ENCODE data around the gene CBX4. TPM values are rescaled to one million over a fixed set of nuclear protein-coding genes. Genes with fewer than 3 reads are reported as not detected.

Gene CBX4
- total and polyA plus RNA-seq, 2 of the 4 experiments (the other 2 are of a cell fraction), result 3.2 to 9.4 TPM

DNA sequence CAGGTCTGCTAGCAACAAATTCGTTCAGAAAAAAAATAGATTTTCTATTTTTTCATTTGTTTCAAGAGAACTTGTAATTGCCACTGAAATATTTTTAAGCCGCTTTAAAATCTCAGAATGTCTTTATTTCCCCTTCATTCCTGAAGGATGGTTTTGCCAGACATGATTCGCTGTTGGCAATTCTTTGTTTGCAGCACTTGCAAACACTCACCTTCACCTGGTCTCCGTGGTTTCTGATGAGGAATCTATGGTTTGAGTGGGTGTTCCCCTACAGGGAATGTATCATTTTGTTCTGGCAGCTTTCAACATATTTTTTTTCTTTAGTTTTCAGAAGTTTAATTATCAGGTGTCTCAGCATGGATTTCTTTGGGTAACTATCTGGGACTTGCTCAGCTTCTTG is 36.3 kb upstream of the CBX4 start:
- no peaks in the 10 kb centered on the region for H4K20me1 ChIP-seq (ENCODE audit: insufficient read depth, low read length)
- no peak overlapping the region for H2AFZ ChIP-seq (replicated peaks; ENCODE audit: low read length, poor library complexity)
- H2AK9ac ChIP-seq (replicated peaks; ENCODE audit: low read depth, low read length, poor library complexity), result no peak overlapping the region
- no peak overlapping the region for H3K56ac ChIP-seq (ENCODE audit: extremely low read depth, insufficient read depth, low read length)
- no CpG with 5 or more reads among the region's 4 CpGs for WGBS, 2 experiments (ENCODE audit: extremely low coverage in 2 of 2, insufficient read length in 1 of 2)
- ChIA-PET CTCF (interaction anchor here (0.7 kb wide), 1 partner anchor 135 kb away, joined by 4 read pairs; no protein-coding TSS in a partner anchor), POLR2A (ENCODE audit: unreplicated experiment) (no interaction called here)
- no peak overlapping the region for H4K91ac ChIP-seq (ENCODE audit: insufficient read depth, low read depth, low read length)
- BruUV-seq (replicated peaks), result no TSS peak
- no peak overlapping the region for H3K27ac ChIP-seq (ENCODE audit: insufficient read depth, low read length)
- no peaks in the 10 kb centered on the region for H3K36me3 ChIP-seq (ENCODE audit: control insufficient read depth, insufficient read depth, low read length)
- H3K14ac ChIP-seq (replicated peaks; ENCODE audit: low read depth, low read length), result no peak overlapping the region
- intact Hi-C loops (cut with micrococcal nuclease), result no loop called here
- H2AK5ac ChIP-seq (ENCODE audit: low read depth, low read length), result no peak overlapping the region
- H2BK120ac ChIP-seq (ENCODE audit: low read depth, low read length), result no peak overlapping the region
- no peak overlapping the region for H2BK5ac ChIP-seq (ENCODE audit: low read depth, low read length, poor library complexity, severe bottlenecking)
- no peaks in the 10 kb centered on the region for H3K9me1 ChIP-seq (ENCODE audit: insufficient read depth, low read length)
- H3K18ac ChIP-seq (ENCODE audit: low read depth, low read length), result no peak overlapping the region
- no peak overlapping the region for H2BK15ac ChIP-seq (ENCODE audit: low read depth, low read length)
- H2BK20ac ChIP-seq (ENCODE audit: low read depth, low read length), result no peak overlapping the region
- no peak overlapping the region for H3K9ac ChIP-seq (ENCODE audit: low read depth, low read length)
- DNase-seq (no peak), ATAC-seq (ENCODE audit: low read depth) (no peak)
- in situ Hi-C loops (cut with MboI; ENCODE audit: low sequenced_read_pairs), result no loop called here
- no peaks in the 10 kb centered on the region for H3K4me1 ChIP-seq (ENCODE audit: control insufficient read depth, insufficient read depth, low read length)
- H3K4me3 ChIP-seq (ENCODE audit: insufficient read depth, low read depth, low read length), result no peak overlapping the region
- H3K4ac ChIP-seq (ENCODE audit: low read depth, low read length), result no peak overlapping the region
- H3K23ac ChIP-seq (ENCODE audit: low read depth, low read length), result no peak overlapping the region
- H3K79me1 ChIP-seq (ENCODE audit: low read depth in 1 of 2, low read length in 2 of 2), result no peaks in the 10 kb centered on the region
- no peak overlapping the region for H4K8ac ChIP-seq (ENCODE audit: low read depth in 2 of 2, low read length in 2 of 2)
- no peak overlapping the region for H4K5ac ChIP-seq (ENCODE audit: low read depth, low read length)
- dilution Hi-C loops (cut with HindIII; ENCODE audit: low sequenced_read_pairs, unreplicated experiment), result no loop called here
- no peaks in the 10 kb centered on the region for H3K9me3 ChIP-seq (ENCODE audit: control insufficient read depth, insufficient read depth, low read length)
- peaks cover 34% of the 10 kb centered on the region for H3K27me3 ChIP-seq (ENCODE audit: control insufficient read depth, insufficient read depth, low read length)
- TF ChIP-seq RFX5 (IDR thresholded peaks at IDR 0.05; ENCODE audit: low read depth, low read length), result no peak
- no peak for TF ChIP-seq RAD21 (IDR thresholded peaks at IDR 0.05; ENCODE audit: low read length)
- TF ChIP-seq, protein P1, sequence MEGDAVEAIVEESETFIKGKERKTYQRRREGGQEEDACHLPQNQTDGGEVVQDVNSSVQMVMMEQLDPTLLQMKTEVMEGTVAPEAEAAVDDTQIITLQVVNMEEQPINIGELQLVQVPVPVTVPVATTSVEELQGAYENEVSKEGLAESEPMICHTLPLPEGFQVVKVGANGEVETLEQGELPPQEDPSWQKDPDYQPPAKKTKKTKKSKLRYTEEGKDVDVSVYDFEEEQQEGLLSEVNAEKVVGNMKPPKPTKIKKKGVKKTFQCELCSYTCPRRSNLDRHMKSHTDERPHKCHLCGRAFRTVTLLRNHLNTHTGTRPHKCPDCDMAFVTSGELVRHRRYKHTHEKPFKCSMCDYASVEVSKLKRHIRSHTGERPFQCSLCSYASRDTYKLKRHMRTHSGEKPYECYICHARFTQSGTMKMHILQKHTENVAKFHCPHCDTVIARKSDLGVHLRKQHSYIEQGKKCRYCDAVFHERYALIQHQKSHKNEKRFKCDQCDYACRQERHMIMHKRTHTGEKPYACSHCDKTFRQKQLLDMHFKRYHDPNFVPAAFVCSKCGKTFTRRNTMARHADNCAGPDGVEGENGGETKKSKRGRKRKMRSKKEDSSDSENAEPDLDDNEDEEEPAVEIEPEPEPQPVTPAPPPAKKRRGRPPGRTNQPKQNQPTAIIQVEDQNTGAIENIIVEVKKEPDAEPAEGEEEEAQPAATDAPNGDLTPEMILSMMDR (conservative IDR thresholded peaks at IDR 0.05; ENCODE audit: low read depth, low read length), result no peak
- no peak for TF ChIP-seq NFE2L2 (IDR thresholded peaks at IDR 0.05; ENCODE audit: low read depth, low read length)
- no peak for TF ChIP-seq MXI1 (IDR thresholded peaks at IDR 0.05; ENCODE audit: borderline replicate concordance, low read depth, low read length)
- TF ChIP-seq CHD1 (IDR thresholded peaks at IDR 0.05; ENCODE audit: low read depth, low read length), result no peak
- TF ChIP-seq MAFK (IDR thresholded peaks at IDR 0.05; ENCODE audit: low read depth, low read length), result no peak
- TF ChIP-seq, protein P2, sequence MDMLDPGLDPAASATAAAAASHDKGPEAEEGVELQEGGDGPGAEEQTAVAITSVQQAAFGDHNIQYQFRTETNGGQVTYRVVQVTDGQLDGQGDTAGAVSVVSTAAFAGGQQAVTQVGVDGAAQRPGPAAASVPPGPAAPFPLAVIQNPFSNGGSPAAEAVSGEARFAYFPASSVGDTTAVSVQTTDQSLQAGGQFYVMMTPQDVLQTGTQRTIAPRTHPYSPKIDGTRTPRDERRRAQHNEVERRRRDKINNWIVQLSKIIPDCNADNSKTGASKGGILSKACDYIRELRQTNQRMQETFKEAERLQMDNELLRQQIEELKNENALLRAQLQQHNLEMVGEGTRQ (IDR thresholded peaks at IDR 0.05; ENCODE audit: low read depth, low read length), result no peak
- TF ChIP-seq FOS (IDR thresholded peaks at IDR 0.05; ENCODE audit: low read depth, low read length), result no peak
- TF ChIP-seq MAZ (IDR thresholded peaks at IDR 0.05; ENCODE audit: borderline replicate concordance, low read depth, low read length), result no peak
- TF ChIP-seq, protein P3, sequence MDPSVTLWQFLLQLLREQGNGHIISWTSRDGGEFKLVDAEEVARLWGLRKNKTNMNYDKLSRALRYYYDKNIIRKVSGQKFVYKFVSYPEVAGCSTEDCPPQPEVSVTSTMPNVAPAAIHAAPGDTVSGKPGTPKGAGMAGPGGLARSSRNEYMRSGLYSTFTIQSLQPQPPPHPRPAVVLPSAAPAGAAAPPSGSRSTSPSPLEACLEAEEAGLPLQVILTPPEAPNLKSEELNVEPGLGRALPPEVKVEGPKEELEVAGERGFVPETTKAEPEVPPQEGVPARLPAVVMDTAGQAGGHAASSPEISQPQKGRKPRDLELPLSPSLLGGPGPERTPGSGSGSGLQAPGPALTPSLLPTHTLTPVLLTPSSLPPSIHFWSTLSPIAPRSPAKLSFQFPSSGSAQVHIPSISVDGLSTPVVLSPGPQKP (IDR thresholded peaks at IDR 0.05; ENCODE audit: borderline replicate concordance, low read depth, low read length), result no peak
- H3K4me2 ChIP-seq (ENCODE audit: low read depth, low read length), result no peak overlapping the region

All from IMR-90 (cell line).